Measurements from ENCODE around the gene F7. TPM values are rescaled to one million over a fixed set of nuclear protein-coding genes. Genes with fewer than 3 reads are reported as not detected.

The F7 gene
- total RNA-seq, 2 experiments from 2014 or later: 0.29 to 0.56 TPM

- no peak overlapping the region for H3K27ac Mint-ChIP-seq
- intact Hi-C loops (cut with micrococcal nuclease): no loop called here
- ChIA-PET CTCF (no interaction called here), POLR2A (no interaction called here)
- no peaks in the 10 kb centered on the region for H3K36me3 Mint-ChIP-seq
- DNase-seq: no peak
- H3K27me3 Mint-ChIP-seq: no peaks in the 10 kb centered on the region
- no peak overlapping the region for H3K4me3 Mint-ChIP-seq
- H3K9me3 Mint-ChIP-seq: no peaks in the 10 kb centered on the region
- H3K4me1 Mint-ChIP-seq (ENCODE audit: low read depth): no peaks in the 10 kb centered on the region
Measured at GRCh38 chr13:113064000-113064533, 41.5 kb upstream of the F7 start.

GRCh38 chr13:113064534-113065405, 40.8 kb upstream of the F7 start:
- H3K36me3 Mint-ChIP-seq: no peaks in the 10 kb centered on the region
- intact Hi-C loops (cut with micrococcal nuclease): no loop called here
- no peaks in the 10 kb centered on the region for H3K9me3 Mint-ChIP-seq
- ChIA-PET POLR2A (no interaction called here), CTCF (no interaction called here)
- H3K4me1 Mint-ChIP-seq (ENCODE audit: low read depth): no peaks in the 10 kb centered on the region
- no peak overlapping the region for H3K4me3 Mint-ChIP-seq
- no peaks in the 10 kb centered on the region for H3K27me3 Mint-ChIP-seq
- H3K27ac Mint-ChIP-seq: no peak overlapping the region
- DNase-seq: no peak

- no peak for DNase-seq
- ChIA-PET CTCF (no interaction called here), POLR2A (no interaction called here)
- Mint-ChIP-seq H3K36me3 (no peaks in the 10 kb centered on the region), H3K27me3 (no peaks in the 10 kb centered on the region), H3K9me3 (no peaks in the 10 kb centered on the region), H3K27ac (no peak overlapping the region), H3K4me3 (no peak overlapping the region), H3K4me1 (ENCODE audit: low read depth) (no peaks in the 10 kb centered on the region)
- intact Hi-C loops (cut with micrococcal nuclease): no loop called here
Measured at GRCh38 chr13:113065406-113066141, 40.0 kb upstream of the F7 start.

GRCh38 chr13:113066142-113066455, 39.5 kb upstream of the F7 start:
- CTCF ChIA-PET: no interaction called here
- Mint-ChIP-seq H3K27ac (no peak overlapping the region), H3K4me1 (ENCODE audit: low read depth) (no peaks in the 10 kb centered on the region), H3K4me3 (no peak overlapping the region), H3K9me3 (peaks cover 2% of the 10 kb centered on the region), H3K36me3 (peaks cover 3% of the 10 kb centered on the region), H3K27me3 (no peaks in the 10 kb centered on the region)
- POLR2A ChIA-PET: no interaction called here
- intact Hi-C loops (cut with micrococcal nuclease): no loop called here
- no peak for DNase-seq

GRCh38 chr13:113066746-113067145, 38.8 kb upstream of the F7 start:
- Mint-ChIP-seq H3K4me1 (ENCODE audit: low read depth) (no peaks in the 10 kb centered on the region), H3K9me3 (peaks cover 9% of the 10 kb centered on the region), H3K36me3 (peaks cover 9% of the 10 kb centered on the region), H3K4me3 (no peak overlapping the region), H3K27ac (no peak overlapping the region), H3K27me3 (no peaks in the 10 kb centered on the region)
- POLR2A ChIA-PET: no interaction called here
- intact Hi-C loops (cut with micrococcal nuclease): no loop called here
- no peak for DNase-seq
- CTCF ChIA-PET: no interaction called here

GRCh38 chr13:113069861-113070805, 35.5 kb upstream of the F7 start:
- no peak for DNase-seq
- CTCF ChIA-PET: no interaction called here
- intact Hi-C loops (cut with micrococcal nuclease): no loop called here
- Mint-ChIP-seq H3K36me3 (peaks cover 13% of the 10 kb centered on the region), H3K9me3 (peaks cover 16% of the 10 kb centered on the region), H3K4me1 (ENCODE audit: low read depth) (no peaks in the 10 kb centered on the region), H3K27ac (no peak overlapping the region), H3K27me3 (no peaks in the 10 kb centered on the region), H3K4me3 (no peak overlapping the region)
- POLR2A ChIA-PET: no interaction called here

GRCh38 chr13:113070855-113071254, 34.7 kb upstream of the F7 start:
- Mint-ChIP-seq H3K9me3 (peaks cover 16% of the 10 kb centered on the region), H3K4me3 (no peak overlapping the region), H3K27me3 (no peaks in the 10 kb centered on the region), H3K4me1 (ENCODE audit: low read depth) (no peaks in the 10 kb centered on the region), H3K36me3 (peaks cover 18% of the 10 kb centered on the region), H3K27ac (no peak overlapping the region)
- no peak for DNase-seq
- intact Hi-C loops (cut with micrococcal nuclease): no loop called here
- ChIA-PET POLR2A (no interaction called here), CTCF (no interaction called here)

- H3K27me3 Mint-ChIP-seq: no peaks in the 10 kb centered on the region
- H3K4me3 Mint-ChIP-seq: no peak overlapping the region
- peaks cover 16% of the 10 kb centered on the region for H3K9me3 Mint-ChIP-seq
- intact Hi-C loops (cut with micrococcal nuclease): no loop called here
- ChIA-PET POLR2A (no interaction called here), CTCF (no interaction called here)
- no peaks in the 10 kb centered on the region for H3K4me1 Mint-ChIP-seq (ENCODE audit: low read depth)
- no peak overlapping the region for H3K27ac Mint-ChIP-seq
- no peak for DNase-seq
- peaks cover 19% of the 10 kb centered on the region for H3K36me3 Mint-ChIP-seq
Measured at GRCh38 chr13:113072376-113072775, 33.2 kb upstream of the F7 start.

GRCh38 chr13:113073942-113074341, 31.6 kb upstream of the F7 start:
- Mint-ChIP-seq H3K4me1 (ENCODE audit: low read depth) (no peaks in the 10 kb centered on the region), H3K27me3 (no peaks in the 10 kb centered on the region), H3K36me3 (peaks cover 21% of the 10 kb centered on the region), H3K4me3 (no peak overlapping the region), H3K9me3 (peaks cover 16% of the 10 kb centered on the region), H3K27ac (no peak overlapping the region)
- intact Hi-C loops (cut with micrococcal nuclease): no loop called here
- ChIA-PET POLR2A (no interaction called here), CTCF (no interaction called here)
- no peak for DNase-seq

- intact Hi-C loops (cut with micrococcal nuclease): no loop called here
- Mint-ChIP-seq H3K4me3 (no peak overlapping the region), H3K27ac (no peak overlapping the region), H3K27me3 (no peaks in the 10 kb centered on the region), H3K9me3 (peaks cover 16% of the 10 kb centered on the region), H3K36me3 (peaks cover 21% of the 10 kb centered on the region), H3K4me1 (ENCODE audit: low read depth) (no peaks in the 10 kb centered on the region)
- POLR2A ChIA-PET: no interaction called here
- CTCF ChIA-PET: no interaction called here
- DNase-seq: no peak
Measured at GRCh38 chr13:113074401-113074800, 31.2 kb upstream of the F7 start.

GRCh38 chr13:113074876-113075275, 30.7 kb upstream of the F7 start:
- intact Hi-C loops (cut with micrococcal nuclease): no loop called here
- no peak for DNase-seq
- no peak overlapping the region for H3K27ac Mint-ChIP-seq
- no peaks in the 10 kb centered on the region for H3K27me3 Mint-ChIP-seq
- no peak overlapping the region for H3K4me3 Mint-ChIP-seq
- peaks cover 16% of the 10 kb centered on the region for H3K9me3 Mint-ChIP-seq
- no peaks in the 10 kb centered on the region for H3K4me1 Mint-ChIP-seq (ENCODE audit: low read depth)
- H3K36me3 Mint-ChIP-seq: peaks cover 21% of the 10 kb centered on the region
- POLR2A ChIA-PET: no interaction called here
- CTCF ChIA-PET: interaction anchor here (0.7 kb wide), 1 partner anchor 45 kb away, joined by 3 read pairs; no protein-coding TSS in a partner anchor

- Mint-ChIP-seq H3K27ac (no peak overlapping the region), H3K4me1 (ENCODE audit: low read depth) (no peaks in the 10 kb centered on the region), H3K9me3 (peaks cover 16% of the 10 kb centered on the region), H3K4me3 (no peak overlapping the region), H3K36me3 (peaks cover 21% of the 10 kb centered on the region), H3K27me3 (no peaks in the 10 kb centered on the region)
- CTCF ChIA-PET: no interaction called here
- intact Hi-C loops (cut with micrococcal nuclease): no loop called here
- POLR2A ChIA-PET: no interaction called here
- DNase-seq: no peak
Measured at GRCh38 chr13:113075711-113076110, 29.9 kb upstream of the F7 start.
